GM12878 (cell line): ENCODE data around the gene KLRK1. TPM values are rescaled to one million over a fixed set of nuclear protein-coding genes. Genes with fewer than 3 reads are reported as not detected.
A peak's percentile ranks its signal among the peaks of the same experiment; 100 is the strongest.

ENCODE experiments used
- ASH2L ChIP-seq: fragments of 300-600, 200-600 bp; sonication (generic); IDR thresholded peaks from 2 replicates; pipeline ENCODE4 v1.6.1; 2017; ENCODE audit warnings: low read depth, mild to moderate bottlenecking, borderline replicate concordance
- CHD4 ChIP-seq: fragments of 200-600 bp; sonication (generic); IDR thresholded peaks from 2 replicates; pipeline ENCODE4 v1.6.1; 2016; ENCODE audit warnings: mild to moderate bottlenecking
- GABPA ChIP-seq: IDR thresholded peaks from 2 replicates; pipeline ENCODE4 v1.6.1; 2014; ENCODE audit warnings: antibody characterized with exemption, low read depth, mild to moderate bottlenecking, inconsistent platforms
- HDGF ChIP-seq: fragments of 450-650 bp; IDR thresholded peaks from 2 replicates; pipeline ENCODE4 v1.6.1; 2016; ENCODE audit warnings: antibody characterized with exemption
- IKZF1 ChIP-seq: fragments of 450-650 bp; conservative IDR thresholded peaks from 2 replicates; pipeline ENCODE4 v1.6.1; 2017; ENCODE audit warnings: antibody characterized with exemption, mild to moderate bottlenecking
- MTA3 ChIP-seq: IDR thresholded peaks from 2 replicates; pipeline ENCODE4 v1.6.1; 2012; ENCODE audit warnings: low read length, inconsistent platforms, borderline replicate concordance
- MYC ChIP-seq: IDR thresholded peaks from 2 replicates; pipeline ENCODE4 v1.6.1; 2011; ENCODE audit warnings: mild to moderate bottlenecking, low read length, moderate library complexity, inconsistent platforms; ENCODE audit not compliant: insufficient read depth, insufficient replicate concordance, insufficient read length, severe bottlenecking
- NFIC ChIP-seq: IDR thresholded peaks from 2 replicates; pipeline ENCODE4 v1.6.1; 2012; ENCODE audit warnings: low read depth, mild to moderate bottlenecking, inconsistent platforms, low read length, moderate library complexity
- NR2C1 ChIP-seq: fragments of 450-650 bp; IDR thresholded peaks from 2 replicates; pipeline ENCODE4 v1.6.1; 2017; ENCODE audit warnings: antibody characterized with exemption, mild to moderate bottlenecking, moderate library complexity
- NR2C2 ChIP-seq: IDR thresholded peaks from 2 replicates; pipeline ENCODE4 v1.6.1; 2011; ENCODE audit warnings: borderline replicate concordance, low read depth; ENCODE audit not compliant: control insufficient read depth, insufficient read length
- PAX5 ChIP-seq: IDR thresholded peaks from 2 replicates; pipeline ENCODE4 v1.6.1; 2011; ENCODE audit warnings: low read depth, low read length, borderline replicate concordance
- RCOR1 ChIP-seq: conservative IDR thresholded peaks from 2 replicates; pipeline ENCODE4 v1.6.1; 2012; ENCODE audit warnings: low read depth, low read length, improper control_type of control experiment
- STAT3 ChIP-seq: IDR thresholded peaks from 2 replicates; pipeline ENCODE4 v1.6.1; 2011; ENCODE audit warnings: low read depth, low read length, improper control_type of control experiment
- polyA plus RNA-seq, 11 experiments: library from polyadenylated mRNA; depleted of rRNA in 4 of 11; unstranded in 6 of 11; stranded (reverse) in 5 of 11; fragments of >200 nt; fragmentation: Nextera tagmentation in 4 of 11; fragmentation: Illumina TruSeq in 1 of 11; extraction: Ambion mirVana in 4 of 11; extraction: Trizol in 1 of 11; gene quantifications; 1 replicate in 1 of 11; 2 replicates in 10 of 11; pipeline versions ENCODE4 v1.2.1 to v1.2.3, GENCODE V29; 2011 to 2016; ENCODE audit warnings: inconsistent platforms in 2 of 11, missing spikeins in 2 of 11, low read depth in 1 of 11
- total RNA-seq, 4 experiments: library from RNA; depleted of rRNA in 3 of 4; stranded (reverse); fragments of >200 nt in 3 of 4; fragmentation: Illumina TruSeq in 1 of 4; extraction: Trizol in 1 of 4; gene quantifications; 2 replicates each; pipeline versions ENCODE4 v1.2.1 to v1.2.3, GENCODE V29; 2013 to 2021
- TF ChIP-seq, protein P1 (sequence below): fragments of 450-650 bp; formaldehyde crosslinking; IDR thresholded peaks from 2 replicates; pipeline ENCODE4 v1.4.0; 2022; ENCODE audit warnings: mild to moderate bottlenecking, moderate library complexity
- TF ChIP-seq, protein P2 (sequence below): IDR thresholded peaks from 2 replicates; pipeline ENCODE4 v1.6.1; 2011; ENCODE audit warnings: low read depth, mild to moderate bottlenecking, low read length, moderate library complexity, borderline replicate concordance; ENCODE audit errors: extremely low read depth
- TF ChIP-seq, protein P3 (sequence below): fragments of 150-350 bp; IDR thresholded peaks from 2 replicates; pipeline ENCODE4 v1.6.1; 2016; ENCODE audit warnings: low read depth, low read length
- TF ChIP-seq, protein P4 (sequence below): fragments of 450-650 bp; IDR thresholded peaks from 2 replicates; pipeline ENCODE4 v1.6.1; 2016; ENCODE audit warnings: mild to moderate bottlenecking
- TF ChIP-seq, protein P5 (sequence below): fragments of 450-650 bp; IDR thresholded peaks from 2 replicates; pipeline ENCODE4 v1.6.1; 2017; ENCODE audit warnings: mild to moderate bottlenecking, moderate library complexity

KLRK1 gene
- total and polyA plus RNA-seq, 10 of the 15 experiments (the other 5 are each of a cell fraction or from before 2014, with no cell fraction given) = 0.27 to 2.0 (median 0.99) TPM

DNA sequence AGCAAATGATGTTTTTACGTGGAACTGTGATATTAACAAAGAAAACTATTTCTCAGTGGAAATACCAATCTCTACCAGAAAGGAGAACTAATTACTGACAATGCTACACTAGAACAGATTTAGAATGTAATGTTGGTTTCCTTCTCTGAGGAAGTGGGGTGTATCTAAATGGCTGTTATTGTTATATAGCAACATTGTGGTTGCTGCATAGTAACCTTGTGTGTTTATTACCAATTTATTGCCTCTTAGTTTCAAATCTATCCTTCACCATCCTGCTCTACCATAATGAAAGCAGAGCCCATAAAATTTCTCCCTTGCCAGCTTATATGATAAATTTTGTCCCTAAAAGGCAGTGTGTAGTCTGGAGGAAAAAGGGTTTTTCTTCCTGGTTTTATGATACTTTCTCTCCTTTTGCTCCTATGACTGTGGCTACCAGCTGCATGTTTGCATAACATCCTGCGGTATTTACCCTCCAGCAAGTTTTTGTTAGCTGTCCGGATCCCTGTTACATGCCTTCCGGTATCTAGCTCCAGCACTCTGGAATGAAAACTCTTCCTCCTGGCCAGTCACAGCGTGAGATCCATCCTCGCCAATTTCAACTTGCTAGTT, 5.7 kb upstream of the KLRK1 start (continued):
- TF ChIP-seq, protein P1, sequence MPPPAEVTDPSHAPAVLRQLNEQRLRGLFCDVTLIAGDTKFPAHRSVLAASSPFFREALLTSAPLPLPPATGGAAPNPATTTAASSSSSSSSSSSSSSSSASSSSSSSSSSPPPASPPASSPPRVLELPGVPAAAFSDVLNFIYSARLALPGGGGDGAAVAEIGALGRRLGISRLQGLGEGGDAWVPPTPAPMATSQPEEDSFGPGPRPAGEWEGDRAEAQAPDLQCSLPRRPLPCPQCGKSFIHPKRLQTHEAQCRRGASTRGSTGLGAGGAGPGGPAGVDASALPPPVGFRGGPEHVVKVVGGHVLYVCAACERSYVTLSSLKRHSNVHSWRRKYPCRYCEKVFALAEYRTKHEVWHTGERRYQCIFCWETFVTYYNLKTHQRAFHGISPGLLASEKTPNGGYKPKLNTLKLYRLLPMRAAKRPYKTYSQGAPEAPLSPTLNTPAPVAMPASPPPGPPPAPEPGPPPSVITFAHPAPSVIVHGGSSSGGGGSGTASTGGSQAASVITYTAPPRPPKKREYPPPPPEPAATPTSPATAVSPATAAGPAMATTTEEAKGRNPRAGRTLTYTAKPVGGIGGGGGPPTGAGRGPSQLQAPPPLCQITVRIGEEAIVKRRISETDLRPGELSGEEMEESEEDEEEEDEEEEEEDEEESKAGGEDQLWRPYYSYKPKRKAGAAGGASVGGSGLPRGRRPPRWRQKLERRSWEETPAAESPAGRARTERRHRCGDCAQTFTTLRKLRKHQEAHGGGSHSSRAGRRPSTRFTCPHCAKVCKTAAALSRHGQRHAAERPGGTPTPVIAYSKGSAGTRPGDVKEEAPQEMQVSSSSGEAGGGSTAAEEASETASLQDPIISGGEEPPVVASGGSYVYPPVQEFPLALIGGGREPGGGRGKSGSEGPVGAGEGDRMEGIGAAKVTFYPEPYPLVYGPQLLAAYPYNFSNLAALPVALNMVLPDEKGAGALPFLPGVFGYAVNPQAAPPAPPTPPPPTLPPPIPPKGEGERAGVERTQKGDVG (CRISPR knock-in tag) = no peak
- peak; percentile 52 for TF ChIP-seq NFIC
- no peak for TF ChIP-seq RCOR1
- TF ChIP-seq HDGF = no peak
- TF ChIP-seq MYC = no peak
- TF ChIP-seq, protein P2, sequence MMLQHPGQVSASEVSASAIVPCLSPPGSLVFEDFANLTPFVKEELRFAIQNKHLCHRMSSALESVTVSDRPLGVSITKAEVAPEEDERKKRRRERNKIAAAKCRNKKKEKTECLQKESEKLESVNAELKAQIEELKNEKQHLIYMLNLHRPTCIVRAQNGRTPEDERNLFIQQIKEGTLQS = no peak
- no peak for TF ChIP-seq NR2C1
- no peak; the same call in 1 of the 2 replicates for TF ChIP-seq STAT3
- TF ChIP-seq, protein P3, sequence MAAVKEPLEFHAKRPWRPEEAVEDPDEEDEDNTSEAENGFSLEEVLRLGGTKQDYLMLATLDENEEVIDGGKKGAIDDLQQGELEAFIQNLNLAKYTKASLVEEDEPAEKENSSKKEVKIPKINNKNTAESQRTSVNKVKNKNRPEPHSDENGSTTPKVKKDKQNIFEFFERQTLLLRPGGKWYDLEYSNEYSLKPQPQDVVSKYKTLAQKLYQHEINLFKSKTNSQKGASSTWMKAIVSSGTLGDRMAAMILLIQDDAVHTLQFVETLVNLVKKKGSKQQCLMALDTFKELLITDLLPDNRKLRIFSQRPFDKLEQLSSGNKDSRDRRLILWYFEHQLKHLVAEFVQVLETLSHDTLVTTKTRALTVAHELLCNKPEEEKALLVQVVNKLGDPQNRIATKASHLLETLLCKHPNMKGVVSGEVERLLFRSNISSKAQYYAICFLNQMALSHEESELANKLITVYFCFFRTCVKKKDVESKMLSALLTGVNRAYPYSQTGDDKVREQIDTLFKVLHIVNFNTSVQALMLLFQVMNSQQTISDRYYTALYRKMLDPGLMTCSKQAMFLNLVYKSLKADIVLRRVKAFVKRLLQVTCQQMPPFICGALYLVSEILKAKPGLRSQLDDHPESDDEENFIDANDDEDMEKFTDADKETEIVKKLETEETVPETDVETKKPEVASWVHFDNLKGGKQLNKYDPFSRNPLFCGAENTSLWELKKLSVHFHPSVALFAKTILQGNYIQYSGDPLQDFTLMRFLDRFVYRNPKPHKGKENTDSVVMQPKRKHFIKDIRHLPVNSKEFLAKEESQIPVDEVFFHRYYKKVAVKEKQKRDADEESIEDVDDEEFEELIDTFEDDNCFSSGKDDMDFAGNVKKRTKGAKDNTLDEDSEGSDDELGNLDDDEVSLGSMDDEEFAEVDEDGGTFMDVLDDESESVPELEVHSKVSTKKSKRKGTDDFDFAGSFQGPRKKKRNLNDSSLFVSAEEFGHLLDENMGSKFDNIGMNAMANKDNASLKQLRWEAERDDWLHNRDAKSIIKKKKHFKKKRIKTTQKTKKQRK = no peak
- TF ChIP-seq PAX5 = 0 out of 2 replicates have a peak, but pooled peaks have one; percentile 36
- TF ChIP-seq, protein P4, sequence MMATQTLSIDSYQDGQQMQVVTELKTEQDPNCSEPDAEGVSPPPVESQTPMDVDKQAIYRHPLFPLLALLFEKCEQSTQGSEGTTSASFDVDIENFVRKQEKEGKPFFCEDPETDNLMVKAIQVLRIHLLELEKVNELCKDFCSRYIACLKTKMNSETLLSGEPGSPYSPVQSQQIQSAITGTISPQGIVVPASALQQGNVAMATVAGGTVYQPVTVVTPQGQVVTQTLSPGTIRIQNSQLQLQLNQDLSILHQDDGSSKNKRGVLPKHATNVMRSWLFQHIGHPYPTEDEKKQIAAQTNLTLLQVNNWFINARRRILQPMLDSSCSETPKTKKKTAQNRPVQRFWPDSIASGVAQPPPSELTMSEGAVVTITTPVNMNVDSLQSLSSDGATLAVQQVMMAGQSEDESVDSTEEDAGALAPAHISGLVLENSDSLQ = no peak
- TF ChIP-seq NR2C2 = no peak
- TF ChIP-seq IKZF1 = peak; percentile 71
- TF ChIP-seq, protein P5, sequence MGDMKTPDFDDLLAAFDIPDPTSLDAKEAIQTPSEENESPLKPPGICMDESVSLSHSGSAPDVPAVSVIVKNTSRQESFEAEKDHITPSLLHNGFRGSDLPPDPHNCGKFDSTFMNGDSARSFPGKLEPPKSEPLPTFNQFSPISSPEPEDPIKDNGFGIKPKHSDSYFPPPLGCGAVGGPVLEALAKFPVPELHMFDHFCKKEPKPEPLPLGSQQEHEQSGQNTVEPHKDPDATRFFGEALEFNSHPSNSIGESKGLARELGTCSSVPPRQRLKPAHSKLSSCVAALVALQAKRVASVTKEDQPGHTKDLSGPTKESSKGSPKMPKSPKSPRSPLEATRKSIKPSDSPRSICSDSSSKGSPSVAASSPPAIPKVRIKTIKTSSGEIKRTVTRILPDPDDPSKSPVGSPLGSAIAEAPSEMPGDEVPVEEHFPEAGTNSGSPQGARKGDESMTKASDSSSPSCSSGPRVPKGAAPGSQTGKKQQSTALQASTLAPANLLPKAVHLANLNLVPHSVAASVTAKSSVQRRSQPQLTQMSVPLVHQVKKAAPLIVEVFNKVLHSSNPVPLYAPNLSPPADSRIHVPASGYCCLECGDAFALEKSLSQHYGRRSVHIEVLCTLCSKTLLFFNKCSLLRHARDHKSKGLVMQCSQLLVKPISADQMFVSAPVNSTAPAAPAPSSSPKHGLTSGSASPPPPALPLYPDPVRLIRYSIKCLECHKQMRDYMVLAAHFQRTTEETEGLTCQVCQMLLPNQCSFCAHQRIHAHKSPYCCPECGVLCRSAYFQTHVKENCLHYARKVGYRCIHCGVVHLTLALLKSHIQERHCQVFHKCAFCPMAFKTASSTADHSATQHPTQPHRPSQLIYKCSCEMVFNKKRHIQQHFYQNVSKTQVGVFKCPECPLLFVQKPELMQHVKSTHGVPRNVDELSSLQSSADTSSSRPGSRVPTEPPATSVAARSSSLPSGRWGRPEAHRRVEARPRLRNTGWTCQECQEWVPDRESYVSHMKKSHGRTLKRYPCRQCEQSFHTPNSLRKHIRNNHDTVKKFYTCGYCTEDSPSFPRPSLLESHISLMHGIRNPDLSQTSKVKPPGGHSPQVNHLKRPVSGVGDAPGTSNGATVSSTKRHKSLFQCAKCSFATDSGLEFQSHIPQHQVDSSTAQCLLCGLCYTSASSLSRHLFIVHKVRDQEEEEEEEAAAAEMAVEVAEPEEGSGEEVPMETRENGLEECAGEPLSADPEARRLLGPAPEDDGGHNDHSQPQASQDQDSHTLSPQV = no peak
- no peak for TF ChIP-seq CHD4
- TF ChIP-seq ASH2L = no peak
- no peak for TF ChIP-seq MTA3
- 0 out of 2 replicates have a peak, but pooled peaks have one; percentile 31 for TF ChIP-seq GABPA
